HL-60 (cell line): ENCODE measurements around the gene SLC10A1.

Experiments used
- CTCF ChIP-seq: IDR thresholded peaks from one replicate; pipeline ENCODE4 v1.5.1; 2011; ENCODE audit warnings: low read length, control low read depth, inconsistent platforms; ENCODE audit not compliant: insufficient read depth
- POLR2AphosphoS5 ChIP-seq: IDR thresholded peaks from 2 replicates; pipeline ENCODE4 v1.6.1; 2012; ENCODE audit warnings: low read depth

- TF ChIP-seq CTCF (peak; percentile 14), POLR2AphosphoS5 (no peak)
Measured at GRCh38 chr14:69818758-69819191, 21.7 kb upstream of the SLC10A1 start.
